ENCODE results near the gene PEBP1.
A peak's percentile ranks its signal among the peaks of the same experiment; 100 is the strongest.
"Not testable (repeated sequence)": the region's sequence is repeated elsewhere in the genome, so short reads cannot be mapped to it uniquely, and the experiment has no call there.

PEBP1 gene

GRCh38 chr12:118135788-118136558, at the start of gene PEBP1:
Gene PEBP1, plus strand, starts transcription at chr12:118136124. Its CDS starts 86 bp downstream, at chr12:118136210.
- peak; percentile 87 for DNase-seq (ENCODE audit: low read depth)

- DNase-seq (ENCODE audit: low read depth) = no peak
These were observed 46.1 kb upstream of the PEBP1 start for GRCh38 chr12:118089782-118090181.

- no peak for DNase-seq (ENCODE audit: low read depth)
These were observed 41.9 kb upstream of the PEBP1 start for GRCh38 chr12:118094039-118094438.

GRCh38 chr12:118098401-118098800, 37.5 kb upstream of the PEBP1 start:
- DNase-seq (ENCODE audit: low read depth) = no peak

- DNase-seq (ENCODE audit: low read depth) = no peak
These were observed 36.8 kb upstream of the PEBP1 start for GRCh38 chr12:118098911-118099671.

GRCh38 chr12:118101051-118101450, 34.9 kb upstream of the PEBP1 start:
- no peak for DNase-seq (ENCODE audit: low read depth)

- DNase-seq (ENCODE audit: low read depth) = no peak
These were observed 33.9 kb upstream of the PEBP1 start for GRCh38 chr12:118102070-118102469.

- DNase-seq (ENCODE audit: low read depth) = no peak
These were observed 33.3 kb upstream of the PEBP1 start for GRCh38 chr12:118102609-118103008.

- no peak for DNase-seq (ENCODE audit: low read depth)
These were observed 32.7 kb upstream of the PEBP1 start for GRCh38 chr12:118103201-118103600.

GRCh38 chr12:118103601-118104382, 32.1 kb upstream of the PEBP1 start, which contains the start of gene VSIG10:
Gene VSIG10, minus strand, starts transcription at chr12:118104011. Its CDS starts 340 bp downstream, at chr12:118103671.
- no peak for DNase-seq (ENCODE audit: low read depth)

- DNase-seq (ENCODE audit: low read depth) = no peak
These were observed 28.9 kb upstream of the PEBP1 start for GRCh38 chr12:118107011-118107410.

GRCh38 chr12:118107694-118108093, 28.2 kb upstream of the PEBP1 start:
- no peak for DNase-seq (ENCODE audit: low read depth)

GRCh38 chr12:118109088-118109487, 26.8 kb upstream of the PEBP1 start:
- DNase-seq (ENCODE audit: low read depth) = no peak

- DNase-seq (ENCODE audit: low read depth) = no peak
These were observed 16.5 kb upstream of the PEBP1 start for GRCh38 chr12:118119449-118119879.

GRCh38 chr12:118120579-118121363, 15.2 kb upstream of the PEBP1 start:
- DNase-seq (ENCODE audit: low read depth) = peak; percentile 49

GRCh38 chr12:118122264-118122663, 13.7 kb upstream of the PEBP1 start:
- no peak for DNase-seq (ENCODE audit: low read depth)

- no peak for DNase-seq (ENCODE audit: low read depth)
These were observed 11.5 kb upstream of the PEBP1 start for GRCh38 chr12:118124333-118124874.

- no peak for DNase-seq (ENCODE audit: low read depth)
These were observed 10.2 kb upstream of the PEBP1 start for GRCh38 chr12:118125743-118126118.

GRCh38 chr12:118126119-118126757, 9.7 kb upstream of the PEBP1 start:
- DNase-seq (ENCODE audit: low read depth) = no peak

GRCh38 chr12:118127867-118128266, 8.1 kb upstream of the PEBP1 start:
- DNase-seq (ENCODE audit: low read depth) = no peak

- DNase-seq (ENCODE audit: low read depth) = not testable (repeated sequence)
These were observed 6.5 kb upstream of the PEBP1 start for GRCh38 chr12:118129436-118129835.
